ENCODE measurements around the gene DENND4A.

The DENND4A gene

DNA sequence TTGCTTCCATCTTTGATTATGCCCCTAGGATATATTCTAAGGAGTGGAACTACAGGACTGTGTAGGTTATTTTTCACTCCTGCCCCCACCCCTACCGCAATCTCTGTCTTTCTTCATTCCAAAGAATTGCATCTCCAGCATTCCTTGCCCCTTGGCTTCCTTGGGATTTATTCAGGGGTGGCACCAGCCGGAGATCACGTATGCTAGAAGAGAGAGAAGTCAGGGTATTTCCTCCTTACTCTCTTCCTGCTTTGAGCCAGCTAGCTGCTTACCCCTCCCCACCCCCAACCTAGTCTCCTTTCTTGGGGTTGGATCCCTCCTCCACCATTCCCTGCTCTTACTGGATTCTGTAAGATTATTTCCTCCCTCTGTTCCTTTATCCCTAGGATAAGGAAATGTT is 35.0 kb upstream of the DENND4A start:
- TF ChIP-seq, protein P1, sequence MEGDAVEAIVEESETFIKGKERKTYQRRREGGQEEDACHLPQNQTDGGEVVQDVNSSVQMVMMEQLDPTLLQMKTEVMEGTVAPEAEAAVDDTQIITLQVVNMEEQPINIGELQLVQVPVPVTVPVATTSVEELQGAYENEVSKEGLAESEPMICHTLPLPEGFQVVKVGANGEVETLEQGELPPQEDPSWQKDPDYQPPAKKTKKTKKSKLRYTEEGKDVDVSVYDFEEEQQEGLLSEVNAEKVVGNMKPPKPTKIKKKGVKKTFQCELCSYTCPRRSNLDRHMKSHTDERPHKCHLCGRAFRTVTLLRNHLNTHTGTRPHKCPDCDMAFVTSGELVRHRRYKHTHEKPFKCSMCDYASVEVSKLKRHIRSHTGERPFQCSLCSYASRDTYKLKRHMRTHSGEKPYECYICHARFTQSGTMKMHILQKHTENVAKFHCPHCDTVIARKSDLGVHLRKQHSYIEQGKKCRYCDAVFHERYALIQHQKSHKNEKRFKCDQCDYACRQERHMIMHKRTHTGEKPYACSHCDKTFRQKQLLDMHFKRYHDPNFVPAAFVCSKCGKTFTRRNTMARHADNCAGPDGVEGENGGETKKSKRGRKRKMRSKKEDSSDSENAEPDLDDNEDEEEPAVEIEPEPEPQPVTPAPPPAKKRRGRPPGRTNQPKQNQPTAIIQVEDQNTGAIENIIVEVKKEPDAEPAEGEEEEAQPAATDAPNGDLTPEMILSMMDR (IDR thresholded peaks at IDR 0.05; ENCODE audit: insufficient read depth, low read depth, low read length, missing control alignments): no peak
- no peak overlapping the region for H3K4me3 ChIP-seq (ENCODE audit: low read length)
- DNase-seq (ENCODE audit: low read depth): peak; percentile 18

DNA sequence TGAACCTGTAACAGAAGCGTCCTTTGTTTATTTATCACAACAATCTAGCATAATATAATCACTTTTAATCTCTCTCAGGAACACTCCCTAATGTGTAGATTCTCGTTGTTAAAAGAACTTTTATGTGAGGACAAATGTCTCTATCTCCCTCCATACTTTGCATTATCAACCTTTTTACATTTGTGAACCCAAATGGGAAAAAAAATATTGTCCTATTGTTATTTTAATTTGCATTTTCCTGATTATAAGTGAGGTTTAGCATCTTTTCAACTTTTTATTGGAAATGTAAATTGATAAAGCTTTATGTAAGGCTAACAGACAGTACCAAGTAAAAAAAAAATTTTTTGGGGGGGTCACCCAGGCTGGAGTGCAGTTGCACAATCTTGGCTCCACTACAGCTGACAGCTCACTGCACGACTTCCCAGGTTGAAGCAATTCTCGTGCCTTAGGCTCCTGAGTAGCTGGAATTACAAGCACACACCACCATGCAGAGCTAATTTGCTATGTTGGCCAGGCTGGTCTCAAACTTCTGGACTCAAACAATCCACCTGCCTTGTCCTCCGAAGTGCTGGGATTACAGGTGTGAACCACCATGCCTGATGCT is 33.0 kb upstream of the DENND4A start:
- DNase-seq (ENCODE audit: low read depth): peak; percentile 80
- TF ChIP-seq, protein P1 (IDR thresholded peaks at IDR 0.05; ENCODE audit: insufficient read depth, low read depth, low read length, missing control alignments): no peak
- no peak overlapping the region for H3K4me3 ChIP-seq (ENCODE audit: low read length)

DNA sequence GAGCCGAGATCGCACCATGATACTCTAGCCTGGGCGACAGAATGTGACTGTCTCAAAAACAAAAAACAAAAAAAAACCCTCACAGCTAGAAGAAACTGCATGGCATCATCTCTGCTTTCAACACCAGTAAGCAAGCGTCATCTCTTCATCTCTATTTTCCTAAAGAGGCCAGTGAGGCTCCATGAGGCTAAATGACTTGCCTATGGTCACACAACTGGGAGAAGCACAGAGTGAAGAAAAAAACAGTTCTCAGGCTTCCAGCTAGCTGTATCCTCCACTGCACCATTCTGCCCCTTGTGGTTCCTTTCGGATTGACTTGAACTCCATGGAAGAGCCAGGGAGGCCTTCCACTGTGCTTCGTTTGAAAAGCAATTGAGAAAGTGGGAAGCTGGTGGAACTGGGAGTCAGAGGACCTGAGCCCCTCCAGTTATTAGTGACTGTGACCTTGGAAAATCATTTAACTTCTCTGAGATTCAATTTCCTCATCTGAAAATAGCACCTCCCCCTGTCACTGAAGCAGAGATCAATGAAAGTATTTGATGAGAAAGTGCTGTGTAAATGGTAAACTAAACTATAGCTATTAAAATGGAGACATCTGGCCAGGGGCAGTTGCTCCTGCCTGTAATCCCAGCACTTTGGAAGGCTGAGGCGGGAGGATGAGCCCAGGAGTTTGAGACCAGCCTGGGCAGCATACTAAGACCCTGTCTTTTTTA is 32.1 kb upstream of the DENND4A start:
- peak; percentile 68 for DNase-seq (ENCODE audit: low read depth)
- TF ChIP-seq, protein P1 (IDR thresholded peaks at IDR 0.05; ENCODE audit: insufficient read depth, low read depth, low read length, missing control alignments): peak; percentile 85
- H3K4me3 ChIP-seq (ENCODE audit: low read length): no peak overlapping the region

DNA sequence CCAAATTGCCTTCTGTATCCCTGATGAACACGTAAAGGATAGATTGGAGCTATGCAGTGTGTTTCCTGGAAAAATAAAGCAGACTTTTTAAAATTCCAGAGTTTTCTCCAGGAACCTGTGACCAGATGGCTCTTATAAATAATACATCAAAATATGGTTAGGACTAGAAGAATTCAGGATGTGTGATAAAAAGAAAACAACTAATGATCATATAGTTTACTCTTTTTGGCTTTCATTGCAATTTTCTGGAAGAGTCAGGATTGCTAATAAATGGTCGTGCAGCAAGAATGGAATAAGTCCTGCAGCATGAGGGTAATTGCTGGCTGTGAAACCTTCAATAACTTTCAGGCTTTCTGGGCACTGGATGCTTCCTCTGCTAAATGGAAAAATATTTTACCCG is 30.2 kb upstream of the DENND4A start:
- TF ChIP-seq, protein P1 (IDR thresholded peaks at IDR 0.05; ENCODE audit: insufficient read depth, low read depth, low read length, missing control alignments): no peak
- DNase-seq (ENCODE audit: low read depth): no peak

DNA sequence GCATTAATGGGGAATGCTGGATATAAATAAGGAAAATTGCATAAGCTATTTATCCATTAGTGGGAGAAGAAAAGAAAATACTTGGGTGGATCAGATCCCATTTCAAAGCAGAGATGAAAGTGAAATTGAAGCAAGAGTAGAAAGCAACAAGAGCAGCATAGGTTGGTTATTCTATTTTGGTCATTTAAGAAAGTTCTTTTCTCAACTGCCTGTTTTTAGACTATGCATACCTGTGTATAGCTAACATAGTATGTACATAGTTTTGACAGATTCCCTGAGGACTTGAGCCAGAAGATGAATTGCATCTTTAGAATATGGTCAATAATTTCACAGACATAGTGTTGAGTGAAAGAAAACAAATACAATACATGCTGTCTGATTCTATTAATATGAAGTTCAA is 29.0 kb upstream of the DENND4A start:
- DNase-seq (ENCODE audit: low read depth): no peak
- TF ChIP-seq, protein P1 (IDR thresholded peaks at IDR 0.05; ENCODE audit: insufficient read depth, low read depth, low read length, missing control alignments): no peak
- no peak overlapping the region for H3K4me3 ChIP-seq (ENCODE audit: low read length)

More for the DNA sequence above, 30.2 kb upstream of the DENND4A start:
- no peak overlapping the region for H3K4me3 ChIP-seq (ENCODE audit: low read length)

DNA sequence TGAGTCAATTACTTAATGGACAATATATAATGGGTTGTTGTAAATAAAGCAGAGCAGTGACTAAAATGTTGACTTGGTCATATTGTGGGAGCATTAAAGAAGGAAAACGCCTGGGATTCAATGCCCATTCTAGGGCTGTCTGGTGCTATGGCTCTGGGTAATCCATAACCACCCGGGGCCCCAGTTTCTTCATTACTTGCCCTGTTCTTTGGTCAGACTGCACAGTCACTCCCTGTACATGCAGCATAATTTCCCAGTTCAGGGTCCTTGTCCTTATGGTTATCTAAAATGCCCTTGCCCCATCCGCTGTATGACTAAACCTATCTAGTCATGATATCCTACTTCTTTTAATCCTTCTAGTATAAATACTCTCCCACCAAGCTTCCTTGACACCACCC is 27.5 kb upstream of the DENND4A start:
- TF ChIP-seq, protein P1 (IDR thresholded peaks at IDR 0.05; ENCODE audit: insufficient read depth, low read depth, low read length, missing control alignments): no peak
- DNase-seq (ENCODE audit: low read depth): no peak
- no peak overlapping the region for H3K4me3 ChIP-seq (ENCODE audit: low read length)

Data from epithelial cell of esophagus (primary cell).